Activated CD4-positive, alpha-beta T cell treated with anti-CD3 and anti-CD28 coated beads, Interleukin-2, amount 50 U/mL, for 16 hours (primary cell): Measurements from ENCODE around the gene KCTD2.
"Not testable (repeated sequence)": the region's sequence is repeated elsewhere in the genome, so short reads cannot be mapped to it uniquely, and the experiment has no call there.

Experiments used
- DNase-seq: peaks from one replicate; pipeline ENCODE4 v3.0.0-alpha.2; 2020

The KCTD2 gene

DNA sequence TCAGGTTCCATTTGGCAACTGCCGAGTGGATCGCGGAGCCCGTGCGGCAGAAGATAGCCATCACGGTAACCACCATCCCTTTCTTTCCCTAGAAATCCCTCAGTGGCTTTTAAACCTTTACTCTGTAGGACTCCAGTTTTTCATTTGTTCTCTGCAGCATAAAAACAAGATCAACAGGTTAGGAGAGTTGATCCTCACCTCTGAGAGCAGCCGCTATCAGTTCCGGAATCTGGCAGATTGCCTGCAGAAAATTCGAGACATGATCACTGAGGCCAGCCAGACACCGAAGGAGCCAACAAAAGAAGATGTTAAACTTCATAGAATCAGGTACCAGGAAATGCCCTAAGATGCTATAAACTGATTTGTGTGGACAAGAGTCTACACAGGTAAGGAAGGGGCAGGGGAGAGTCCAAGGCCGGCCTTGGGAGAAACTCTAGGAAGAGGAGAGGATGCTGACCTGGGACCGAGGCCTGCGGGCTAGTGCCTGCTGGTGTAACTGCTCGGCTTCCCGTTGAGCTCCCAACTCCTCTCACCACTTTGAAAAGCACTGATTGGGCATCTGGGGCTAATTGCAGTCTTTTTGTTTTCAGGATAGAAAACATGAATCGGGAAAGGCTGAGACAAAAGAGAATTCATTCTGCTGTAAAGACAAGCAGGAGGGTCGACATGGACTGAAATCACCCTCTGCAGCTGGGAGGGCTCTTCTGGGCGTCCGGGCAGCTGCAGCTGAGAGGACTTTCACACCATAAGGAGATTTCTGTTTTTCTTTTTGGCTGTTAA is 26.5 kb upstream of the KCTD2 start:
- DNase-seq = no peak

DNA sequence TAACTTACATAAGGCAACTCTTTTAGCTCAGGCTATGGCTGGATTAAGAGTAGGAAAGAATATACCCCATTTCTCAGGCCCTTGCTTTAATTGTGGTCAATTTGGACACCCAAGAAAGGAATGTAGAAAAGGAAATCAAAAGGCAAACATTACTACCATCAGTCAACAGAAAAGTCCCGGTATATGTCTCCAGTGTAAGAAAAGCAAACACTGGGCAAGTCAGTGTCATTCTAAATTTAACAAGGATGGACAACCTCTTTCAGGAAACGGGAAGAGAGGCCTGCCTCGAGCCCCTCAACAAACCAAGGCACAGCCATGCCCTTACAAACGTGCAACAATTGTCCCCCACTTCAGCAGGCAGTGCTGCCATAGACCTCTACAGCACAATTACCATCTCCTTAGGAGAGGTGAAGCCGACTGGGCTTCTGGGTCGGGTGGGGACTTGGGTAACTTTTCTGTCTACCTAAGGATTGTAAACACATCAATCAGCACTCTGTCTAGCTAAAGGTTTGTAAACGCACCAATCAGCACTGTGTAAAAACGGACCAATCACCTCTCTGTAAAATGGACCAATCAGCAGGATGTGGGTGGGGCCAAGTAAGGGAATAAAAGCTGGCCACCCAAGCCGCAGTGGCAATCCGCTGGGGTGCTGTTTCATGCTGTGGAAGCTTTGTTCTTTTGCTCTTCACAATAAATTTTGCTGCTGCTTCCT is 22.2 kb upstream of the KCTD2 start:
- peak; percentile 29 for DNase-seq

DNA sequence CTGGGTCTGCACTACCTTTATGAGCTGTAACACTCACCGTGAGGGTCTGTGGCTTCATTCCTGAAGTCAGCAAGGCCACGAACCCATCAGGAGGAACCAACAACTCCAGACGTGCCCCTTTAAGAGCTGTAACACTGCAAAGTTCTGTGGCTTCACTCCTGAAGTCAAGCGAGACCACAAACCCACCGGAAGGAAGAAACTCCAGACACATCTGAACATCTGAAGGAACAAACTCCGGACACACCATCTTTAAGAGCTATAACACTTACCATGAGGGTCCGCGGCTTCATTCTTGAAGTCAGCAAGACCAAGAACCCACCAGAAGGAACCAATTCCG is 21.7 kb upstream of the KCTD2 start:
- DNase-seq = not testable (repeated sequence)

DNA sequence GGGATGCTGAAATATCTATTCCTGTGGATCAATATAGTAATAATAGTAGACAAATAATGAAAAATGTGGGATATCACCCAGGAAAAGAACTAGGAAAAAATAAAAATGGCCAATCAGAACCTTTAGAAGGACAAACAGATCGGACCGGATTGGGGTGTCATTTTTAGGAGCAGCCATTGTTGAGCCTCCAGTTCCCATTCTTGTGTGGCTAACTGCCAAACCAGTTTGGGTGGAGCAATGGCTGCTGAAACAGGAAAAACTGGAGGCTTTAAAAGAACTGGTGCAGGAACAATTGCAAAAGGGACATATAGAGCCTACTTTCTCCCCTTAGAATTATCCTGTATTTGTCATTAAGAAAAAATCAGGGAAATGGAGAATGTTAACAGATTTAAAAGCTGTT is 20.4 kb upstream of the KCTD2 start:
- DNase-seq = not testable (repeated sequence)

DNA sequence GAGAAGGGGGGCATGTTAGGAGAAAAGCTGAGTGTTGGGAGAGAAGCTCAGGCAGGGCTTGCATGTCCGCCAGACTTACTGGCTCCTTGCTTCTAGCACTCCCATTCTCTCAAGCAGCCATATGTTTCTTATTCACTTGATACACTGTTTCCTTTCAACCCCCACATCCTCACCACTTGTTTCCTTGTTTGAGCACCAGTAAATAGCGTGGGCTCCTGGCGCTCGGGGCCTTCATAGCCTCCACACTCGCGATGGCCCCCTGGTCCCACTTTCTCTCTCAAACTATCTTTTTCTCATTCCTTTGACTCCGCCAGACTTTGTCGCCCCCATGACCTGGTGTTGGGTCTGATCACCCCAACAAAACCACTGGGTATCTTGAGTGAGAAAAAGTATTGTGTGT is 16.9 kb upstream of the KCTD2 start:
- no peak for DNase-seq

DNA sequence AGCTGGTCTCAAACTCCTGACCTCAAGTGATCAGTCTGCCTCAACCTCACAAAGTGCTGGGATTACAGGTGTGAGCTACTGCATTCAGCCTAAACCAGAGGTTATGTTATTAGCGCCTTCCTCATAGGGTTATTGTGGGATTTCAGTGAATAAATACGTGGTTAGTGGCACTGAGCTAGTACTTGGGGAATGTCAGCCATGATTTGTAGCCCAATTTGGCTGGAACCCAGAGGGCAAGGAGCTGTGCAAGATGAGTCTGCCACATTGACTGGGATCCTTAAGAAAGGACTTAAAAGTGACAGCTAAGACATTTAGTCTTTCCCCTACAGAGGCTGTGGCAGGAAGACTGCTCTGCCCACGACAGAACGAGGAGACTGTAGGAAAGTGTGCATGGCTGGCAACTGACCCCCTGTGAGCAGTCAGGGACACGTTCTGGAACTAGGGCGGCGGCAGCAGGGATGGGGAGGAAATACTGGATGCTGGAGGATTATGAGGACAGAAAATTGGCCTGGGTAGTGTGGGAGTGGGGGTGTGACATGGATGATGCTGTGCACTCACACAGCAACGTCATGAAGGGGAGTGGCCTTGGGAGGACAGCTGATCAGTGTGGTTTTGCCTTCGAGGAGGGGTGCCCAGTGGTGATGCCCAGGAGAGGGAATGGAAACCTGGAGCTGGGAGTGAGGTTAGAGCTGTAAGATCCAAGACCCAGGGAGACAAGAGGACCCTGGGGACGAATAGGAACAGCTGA is 14.9 kb upstream of the KCTD2 start:
- DNase-seq = peak; percentile 45

DNA sequence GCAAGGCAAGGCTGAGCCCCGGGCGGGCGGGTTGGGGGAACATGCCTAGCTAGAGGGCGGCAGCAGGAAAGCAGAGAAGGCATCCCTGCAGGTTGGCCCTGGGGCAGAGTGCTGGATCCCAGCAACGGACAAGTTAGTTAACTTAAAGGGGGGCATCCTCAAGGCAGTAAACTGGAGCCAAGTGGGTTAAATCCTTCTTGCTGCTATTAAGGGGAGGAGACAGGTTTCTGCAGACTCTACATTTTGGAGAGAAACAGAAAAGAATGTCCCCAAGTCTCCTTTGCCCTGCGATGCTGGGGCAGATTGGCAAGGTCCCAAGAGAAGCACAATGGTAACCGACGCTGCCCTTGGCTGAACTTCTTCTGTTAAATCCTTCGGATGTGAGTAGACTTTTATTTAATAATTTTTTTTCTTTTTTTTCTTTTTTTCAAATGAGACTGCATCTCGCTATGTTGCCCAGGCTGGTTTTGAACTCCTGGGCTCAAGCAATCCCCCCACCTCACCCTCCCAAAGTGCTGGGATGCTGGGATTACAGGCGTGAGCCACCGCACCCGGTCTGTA is 14.2 kb upstream of the KCTD2 start:
- DNase-seq = no peak

- peak; percentile 97 for DNase-seq
Observed at GRCh38 chr17:75033346-75034235, 13.4 kb upstream of the KCTD2 start.

GRCh38 chr17:75034236-75034908 is 12.7 kb upstream of the KCTD2 start:
- DNase-seq = peak; percentile 97

DNA sequence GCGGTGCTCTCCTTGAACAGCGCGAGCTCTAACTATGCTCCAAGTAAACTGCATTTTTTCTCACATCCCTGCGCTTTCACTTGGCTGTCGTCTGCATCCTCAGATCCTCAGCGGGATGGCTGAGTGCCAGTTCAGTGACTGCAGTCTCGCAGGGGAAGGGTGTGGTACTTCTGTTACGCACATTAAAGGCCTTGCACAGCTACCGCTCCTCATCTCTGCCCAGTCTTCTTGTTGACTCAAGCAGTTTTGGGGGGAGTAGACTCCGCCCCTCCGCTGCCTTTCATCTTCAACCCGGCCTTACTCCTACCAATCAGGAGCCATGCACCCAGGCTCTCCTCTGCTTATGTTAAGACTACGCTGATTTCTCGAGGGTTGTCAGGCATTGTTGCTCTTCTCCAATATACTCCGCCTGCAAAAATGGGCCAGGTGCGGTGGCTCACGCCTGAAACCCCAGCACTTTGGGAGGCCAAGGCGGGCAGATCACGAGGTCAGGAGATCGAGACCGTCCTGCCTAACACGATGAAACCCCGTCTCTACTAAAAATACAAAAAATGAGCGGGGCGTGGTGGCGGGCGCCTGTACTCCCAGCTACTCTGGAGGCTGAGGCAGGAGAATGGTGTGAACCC is 10.3 kb upstream of the KCTD2 start:
- peak; percentile 76 for DNase-seq

- DNase-seq = no peak
Observed at GRCh38 chr17:75039238-75039637, 7.8 kb upstream of the KCTD2 start.

- DNase-seq = no peak
Observed at GRCh38 chr17:75041656-75042280, 5.3 kb upstream of the KCTD2 start.

DNA sequence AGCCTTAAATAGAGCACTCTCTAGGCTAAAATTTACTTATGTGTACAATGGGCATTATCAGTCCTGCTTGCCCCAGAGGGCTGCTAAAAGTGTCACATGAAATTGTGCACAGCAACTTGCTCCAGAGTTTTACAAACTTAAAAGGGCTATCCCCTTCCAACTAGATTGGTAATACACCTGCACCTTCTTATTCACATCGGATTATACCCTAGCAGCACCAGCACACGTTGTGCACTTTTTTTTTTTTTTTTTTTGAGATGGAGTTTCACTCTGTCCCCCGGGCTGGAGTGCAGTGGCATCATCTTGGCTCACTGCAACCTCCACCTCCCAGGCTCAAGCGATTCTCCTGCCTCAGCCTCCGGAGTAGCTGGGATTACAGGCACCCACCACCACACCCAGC is 3.2 kb upstream of the KCTD2 start:
- DNase-seq = not testable (repeated sequence)

DNA sequence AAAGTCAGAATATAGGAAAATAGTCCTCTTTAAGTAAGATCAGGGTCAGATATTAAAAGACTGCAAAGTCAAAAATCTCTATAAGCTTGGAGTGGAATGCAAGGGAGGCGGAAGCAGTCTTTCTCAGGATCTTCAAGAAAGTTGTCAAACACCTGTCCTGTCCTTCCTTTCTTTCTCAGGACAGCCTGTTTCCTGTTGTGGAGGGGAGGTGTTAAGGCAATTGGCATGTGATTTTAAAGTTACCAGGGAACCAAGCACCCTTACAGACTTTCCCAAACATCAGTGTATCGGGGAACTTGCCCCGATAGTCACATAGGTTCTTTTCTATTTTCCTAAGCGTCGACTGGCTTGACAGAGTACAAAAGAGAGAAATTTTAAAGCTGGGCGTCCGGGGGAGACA is 2.3 kb upstream of the KCTD2 start:
- no peak for DNase-seq

DNA sequence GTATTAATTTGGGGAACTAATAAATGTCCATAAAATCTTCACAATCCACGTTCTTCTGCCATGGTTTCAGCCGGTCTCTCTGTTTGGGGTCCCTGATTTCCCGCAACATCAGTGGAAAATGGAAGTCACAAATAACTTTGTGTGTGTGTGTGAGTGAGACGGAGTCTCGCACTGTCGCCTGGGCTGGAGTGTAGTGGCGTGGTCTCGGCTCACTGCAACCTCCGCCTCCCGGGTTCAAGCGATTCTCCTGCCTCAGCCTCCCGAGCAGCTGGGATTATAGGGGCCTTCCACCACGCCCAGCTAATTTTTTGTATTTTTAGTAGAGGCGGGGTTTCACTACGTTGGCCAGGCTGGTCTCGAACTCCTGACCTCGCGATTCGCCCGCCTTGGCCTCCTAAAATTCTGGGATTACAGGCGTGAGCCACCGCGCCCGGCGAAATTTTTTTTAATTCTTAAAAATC is 1.0 kb upstream of the KCTD2 start:
- not testable (repeated sequence) for DNase-seq

DNA sequence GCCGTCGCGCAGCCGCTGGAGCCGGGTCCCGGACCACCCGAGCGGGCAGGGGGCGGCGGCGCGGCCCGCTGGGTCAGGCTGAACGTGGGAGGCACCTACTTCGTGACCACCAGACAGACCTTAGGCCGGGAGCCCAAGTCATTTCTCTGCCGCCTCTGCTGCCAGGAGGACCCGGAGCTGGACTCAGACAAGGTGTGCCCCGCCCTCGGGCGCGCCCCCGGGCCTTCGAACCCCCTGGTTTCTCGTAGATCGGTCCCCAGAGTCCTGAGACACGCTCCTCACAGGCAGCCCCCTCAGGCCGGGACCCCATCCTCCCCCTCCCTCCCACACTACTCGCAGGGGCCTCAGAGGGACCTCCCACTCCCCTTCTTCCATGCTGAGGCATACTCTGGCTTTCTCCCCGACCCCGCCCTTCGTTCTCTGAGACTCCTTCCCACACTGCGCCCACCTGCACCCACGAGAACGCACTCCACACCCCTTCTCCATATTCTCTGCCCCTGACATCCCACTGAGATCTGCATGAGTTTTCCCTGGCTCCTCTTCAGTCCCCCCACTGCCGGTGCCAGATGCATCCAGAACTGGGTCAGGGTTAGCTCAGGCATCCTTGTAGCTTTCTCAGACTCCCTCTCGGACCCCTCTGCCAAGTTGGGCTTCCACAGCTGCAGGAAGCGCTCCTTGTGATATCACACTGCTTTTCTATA is 523 bp downstream of the KCTD2 start:
- DNase-seq = no peak

DNA sequence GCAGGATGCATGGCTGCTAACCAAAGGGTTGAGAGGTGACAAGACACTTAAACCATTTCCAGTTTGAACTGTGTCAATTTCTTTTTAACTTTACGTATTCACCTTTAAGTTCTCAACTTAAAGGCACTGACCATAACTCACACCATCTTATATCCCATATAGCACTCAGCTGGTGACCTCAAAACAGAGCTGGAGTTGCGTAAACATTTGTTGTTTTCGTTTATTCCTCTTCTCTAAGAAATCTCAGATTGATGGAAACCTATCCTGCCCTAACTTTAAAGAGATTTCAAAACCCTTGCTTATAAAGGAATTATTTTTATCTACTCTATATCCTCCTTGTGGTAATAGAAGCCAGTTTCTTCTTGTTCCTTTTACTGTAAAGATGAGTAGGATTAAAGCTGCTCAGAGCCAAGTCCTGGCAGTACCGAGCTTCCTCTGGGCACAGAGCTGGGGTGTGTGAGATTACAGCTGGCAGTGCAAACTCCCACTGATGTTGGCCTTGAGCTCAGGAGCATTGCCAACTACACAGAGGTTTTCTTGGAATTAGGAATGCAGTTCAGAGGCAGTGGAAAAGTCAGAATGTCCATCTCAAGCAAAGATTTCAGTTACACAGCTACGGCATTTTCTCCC is 1.3 kb downstream of the KCTD2 start:
- DNase-seq = no peak

GRCh38 chr17:75049057-75049456 is 2.0 kb downstream of the KCTD2 start:
- no peak for DNase-seq

GRCh38 chr17:75049706-75050105 is 2.7 kb downstream of the KCTD2 start:
- DNase-seq = no peak

GRCh38 chr17:75051941-75052340 is 4.9 kb downstream of the KCTD2 start:
- no peak for DNase-seq
